HEK293 (cell line): Measurements from ENCODE around the gene RND2.
A peak's percentile ranks its signal among the peaks of the same experiment; 100 is the strongest.

ENCODE experiments used
- HOXD13 ChIP-seq: sonication (generic); formaldehyde crosslinking; IDR thresholded peaks from 2 replicates; pipeline ENCODE4 v1.8.0; 2022; ENCODE audit warnings: missing genetic modification reagents, borderline replicate concordance
- KLF10 ChIP-seq: fragments of 450-650 bp; IDR thresholded peaks from 2 replicates; pipeline ENCODE4 v1.5.1; 2018; ENCODE audit warnings: missing biosample characterization, mild to moderate bottlenecking, missing genetic modification characterization
- KLF7 ChIP-seq: fragments of 450-650 bp; formaldehyde crosslinking; IDR thresholded peaks from 2 replicates; pipeline ENCODE4 v1.5.1; 2016; ENCODE audit warnings: missing biosample characterization, missing genetic modification characterization, borderline replicate concordance
- MEIS1 ChIP-seq: sonication (generic); formaldehyde crosslinking; IDR thresholded peaks from 2 replicates; pipeline ENCODE4 v1.8.1; 2022; ENCODE audit warnings: missing genetic modification reagents, mild to moderate bottlenecking, borderline replicate concordance
- OSR2 ChIP-seq: fragments of 450-650 bp; formaldehyde crosslinking; IDR thresholded peaks from 2 replicates; pipeline ENCODE4 v1.5.1; 2016; ENCODE audit warnings: missing biosample characterization, missing genetic modification characterization
- PRDM1 ChIP-seq: fragments of 450-650 bp; formaldehyde crosslinking; IDR thresholded peaks from 2 replicates; pipeline ENCODE4; 2016; ENCODE audit warnings: missing biosample characterization, missing genetic modification characterization
- REPIN1 ChIP-seq: fragments of 450-650 bp; formaldehyde crosslinking; IDR thresholded peaks from 2 replicates; pipeline ENCODE4 v1.5.1; 2017; ENCODE audit warnings: missing biosample characterization, missing genetic modification characterization, low read depth
- SP2 ChIP-seq: fragments of 450-650 bp; formaldehyde crosslinking; IDR thresholded peaks from 2 replicates; pipeline ENCODE4 v1.5.1; 2016; ENCODE audit warnings: missing biosample characterization, missing genetic modification characterization
- SP7 ChIP-seq: fragments of 450-650 bp; formaldehyde crosslinking; IDR thresholded peaks from 2 replicates; pipeline ENCODE4 v1.5.1; 2016; ENCODE audit warnings: missing biosample characterization, missing genetic modification characterization
- TCF7L2 ChIP-seq: IDR thresholded peaks from 2 replicates; pipeline ENCODE4 v1.6.1; 2011; ENCODE audit warnings: low read depth, mild to moderate bottlenecking, inconsistent platforms, low read length, moderate library complexity, borderline replicate concordance
- YY1 ChIP-seq: fragments of 450-650 bp; formaldehyde crosslinking; IDR thresholded peaks from 2 replicates; pipeline ENCODE4 v1.5.1; 2018; ENCODE audit warnings: missing biosample characterization, missing genetic modification characterization
- ZBTB11 ChIP-seq: fragments of 450-650 bp; formaldehyde crosslinking; conservative IDR thresholded peaks from 2 replicates; pipeline ENCODE4 v1.5.1; 2016; ENCODE audit warnings: low read depth, missing biosample characterization, missing genetic modification characterization
- ZBTB26 ChIP-seq: fragments of 450-650 bp; formaldehyde crosslinking; optimal IDR thresholded peaks from 2 replicates; pipeline ENCODE3; 2016; ENCODE audit warnings: missing biosample characterization, mild to moderate bottlenecking, missing genetic modification characterization
- ZNF121 ChIP-seq: fragments of 450-650 bp; formaldehyde crosslinking; IDR thresholded peaks from 2 replicates; pipeline ENCODE4 v1.5.1; 2016; ENCODE audit warnings: missing biosample characterization, missing genetic modification characterization
- ZNF169 ChIP-seq: fragments of 450-650 bp; formaldehyde crosslinking; IDR thresholded peaks from 2 replicates; pipeline ENCODE4 v1.5.1; 2016; ENCODE audit warnings: missing biosample characterization, missing genetic modification characterization
- ZNF175 ChIP-seq: fragments of 450-650 bp; formaldehyde crosslinking; IDR thresholded peaks from 2 replicates; pipeline ENCODE4 v1.5.1; 2016; ENCODE audit warnings: missing biosample characterization, missing genetic modification characterization
- ZNF184 ChIP-seq: fragments of 450-650 bp; IDR thresholded peaks from 2 replicates; pipeline ENCODE4 v1.5.1; 2018; ENCODE audit warnings: missing biosample characterization, mild to moderate bottlenecking, missing genetic modification characterization
- ZNF214 ChIP-seq: fragments of 450-650 bp; formaldehyde crosslinking; IDR thresholded peaks from 2 replicates; pipeline ENCODE4 v1.5.1; 2017; ENCODE audit warnings: missing biosample characterization, mild to moderate bottlenecking, missing genetic modification characterization, borderline replicate concordance
- ZNF24 ChIP-seq: fragments of 450-650 bp; formaldehyde crosslinking; IDR thresholded peaks from 2 replicates; pipeline ENCODE4 v1.5.1; 2016; ENCODE audit warnings: missing biosample characterization, missing genetic modification characterization
- ZNF362 ChIP-seq: fragments of 450-650 bp; formaldehyde crosslinking; IDR thresholded peaks from 2 replicates; pipeline ENCODE4 v1.5.1; 2016; ENCODE audit warnings: missing biosample characterization, missing genetic modification characterization
- ZNF404 ChIP-seq: fragments of 450-650 bp; formaldehyde crosslinking; IDR thresholded peaks from 2 replicates; pipeline ENCODE4 v1.5.1; 2017; ENCODE audit warnings: missing biosample characterization, missing genetic modification characterization
- ZNF449 ChIP-seq: fragments of 450-650 bp; formaldehyde crosslinking; IDR thresholded peaks from 2 replicates; pipeline ENCODE4 v1.5.1; 2017; ENCODE audit warnings: missing biosample characterization, mild to moderate bottlenecking, missing genetic modification characterization, moderate library complexity
- ZNF473 ChIP-seq: fragments of 450-650 bp; formaldehyde crosslinking; IDR thresholded peaks from 2 replicates; pipeline ENCODE4 v1.5.1; 2017; ENCODE audit warnings: missing biosample characterization, missing genetic modification characterization
- ZNF501 ChIP-seq: fragments of 450-650 bp; formaldehyde crosslinking; IDR thresholded peaks from 2 replicates; pipeline ENCODE4 v1.5.1; 2016; ENCODE audit warnings: missing biosample characterization, missing genetic modification characterization
- ZNF548 ChIP-seq: fragments of 450-650 bp; formaldehyde crosslinking; IDR thresholded peaks from 2 replicates; pipeline ENCODE4 v1.5.1; 2016; ENCODE audit warnings: missing biosample characterization, missing genetic modification characterization
- ZNF626 ChIP-seq: fragments of 450-650 bp; sonication (Bioruptor Pico); formaldehyde crosslinking; IDR thresholded peaks from 2 replicates; pipeline ENCODE4 v1.5.1; 2018; ENCODE audit warnings: missing biosample characterization, missing genetic modification characterization, inconsistent platforms
- ZNF660 ChIP-seq: fragments of 450-650 bp; IDR thresholded peaks from 2 replicates; pipeline ENCODE4 v1.5.1; 2018; ENCODE audit warnings: missing biosample characterization, mild to moderate bottlenecking, missing genetic modification characterization
- ZNF785 ChIP-seq: fragments of 450-650 bp; formaldehyde crosslinking; IDR thresholded peaks from 2 replicates; pipeline ENCODE4 v1.5.1; 2016; ENCODE audit warnings: missing biosample characterization, missing genetic modification characterization
- TF ChIP-seq, protein P1 (sequence below): fragments of 450-650 bp; formaldehyde crosslinking; IDR thresholded peaks from 2 replicates; pipeline ENCODE4 v1.5.1; 2016; ENCODE audit warnings: missing biosample characterization, missing genetic modification characterization

The RND2 gene

DNA sequence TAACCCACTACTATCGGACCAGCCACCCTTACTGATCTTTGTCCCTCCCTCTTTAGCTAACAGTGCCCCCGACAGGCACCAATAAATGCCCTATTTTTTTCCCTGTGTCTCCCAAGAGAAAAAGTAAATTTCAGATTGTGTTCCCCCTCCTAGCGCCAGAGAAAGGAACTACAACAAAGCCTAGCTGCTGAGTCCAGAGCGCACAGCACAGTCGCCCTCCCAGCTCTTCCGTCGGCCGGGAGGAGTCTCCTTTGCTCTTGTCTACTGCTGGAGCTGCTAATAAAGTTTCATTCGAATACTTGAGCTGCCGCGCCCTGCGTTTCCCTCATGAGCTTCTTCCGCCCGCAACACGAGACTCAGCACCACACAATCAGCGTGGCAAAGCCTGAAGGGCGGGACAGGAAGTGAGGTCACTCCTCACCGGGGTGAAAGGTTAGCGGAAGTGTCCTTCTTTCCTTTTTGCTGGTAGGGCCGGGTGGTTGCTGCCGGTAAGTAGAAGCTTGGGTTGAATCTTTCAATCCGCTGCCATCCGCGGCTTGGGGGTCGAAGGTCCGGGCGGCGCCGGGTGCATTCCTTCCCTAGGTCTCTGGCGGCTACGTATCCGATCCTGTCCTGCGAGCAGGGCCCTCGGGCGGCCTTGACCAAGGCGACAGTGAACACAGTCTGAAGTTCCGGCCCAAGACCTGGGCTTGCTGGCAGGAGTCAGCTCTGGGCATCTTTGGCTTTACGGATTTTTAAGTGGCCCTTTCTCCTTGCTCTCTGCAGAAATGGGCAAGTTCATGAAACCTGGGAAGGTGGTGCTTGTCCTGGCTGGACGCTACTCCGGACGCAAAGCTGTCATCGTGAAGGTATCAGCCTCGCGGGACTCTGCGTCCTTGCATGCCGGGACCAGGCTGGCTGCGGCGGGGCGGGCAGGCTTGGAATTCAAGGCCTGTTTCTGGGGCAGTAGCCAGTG, 26.8 kb upstream of the RND2 start, which contains the start of gene RPL27 (continued):
- TF ChIP-seq ZBTB26 (tag by site-specific recombination), result peak; percentile 66
- no peak for TF ChIP-seq ZNF626 (tag by site-specific recombination)
- TF ChIP-seq ZNF501 (tag by site-specific recombination), result peak; percentile 97
- peak; percentile 97 for TF ChIP-seq ZBTB11 (tag by site-specific recombination)
- TF ChIP-seq OSR2 (tag by site-specific recombination), result peak; percentile 59
- no peak for TF ChIP-seq ZNF785
- TF ChIP-seq MEIS1 (CRISPR knock-in tag), result no peak
- peak; percentile 93; the same call in 1 of the 2 replicates for TF ChIP-seq REPIN1 (tag by site-specific recombination)
- TF ChIP-seq SP7 (tag by site-specific recombination), result peak; percentile 98
- peak; percentile 98 for TF ChIP-seq ZNF24 (tag by site-specific recombination)
- TF ChIP-seq ZNF449 (tag by site-specific recombination), result peak; percentile 86
- peak; percentile 100 for TF ChIP-seq KLF7 (tag by site-specific recombination)
- TF ChIP-seq, protein P1, sequence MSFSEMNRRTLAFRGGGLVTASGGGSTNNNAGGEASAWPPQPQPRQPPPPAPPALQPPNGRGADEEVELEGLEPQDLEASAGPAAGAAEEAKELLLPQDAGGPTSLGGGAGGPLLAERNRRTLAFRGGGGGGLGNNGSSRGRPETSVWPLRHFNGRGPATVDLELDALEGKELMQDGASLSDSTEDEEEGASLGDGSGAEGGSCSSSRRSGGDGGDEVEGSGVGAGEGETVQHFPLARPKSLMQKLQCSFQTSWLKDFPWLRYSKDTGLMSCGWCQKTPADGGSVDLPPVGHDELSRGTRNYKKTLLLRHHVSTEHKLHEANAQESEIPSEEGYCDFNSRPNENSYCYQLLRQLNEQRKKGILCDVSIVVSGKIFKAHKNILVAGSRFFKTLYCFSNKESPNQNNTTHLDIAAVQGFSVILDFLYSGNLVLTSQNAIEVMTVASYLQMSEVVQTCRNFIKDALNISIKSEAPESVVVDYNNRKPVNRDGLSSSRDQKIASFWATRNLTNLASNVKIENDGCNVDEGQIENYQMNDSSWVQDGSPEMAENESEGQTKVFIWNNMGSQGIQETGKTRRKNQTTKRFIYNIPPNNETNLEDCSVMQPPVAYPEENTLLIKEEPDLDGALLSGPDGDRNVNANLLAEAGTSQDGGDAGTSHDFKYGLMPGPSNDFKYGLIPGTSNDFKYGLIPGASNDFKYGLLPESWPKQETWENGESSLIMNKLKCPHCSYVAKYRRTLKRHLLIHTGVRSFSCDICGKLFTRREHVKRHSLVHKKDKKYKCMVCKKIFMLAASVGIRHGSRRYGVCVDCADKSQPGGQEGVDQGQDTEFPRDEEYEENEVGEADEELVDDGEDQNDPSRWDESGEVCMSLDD, result no peak
- peak; percentile 95 for TF ChIP-seq KLF10 (tag by site-specific recombination)
- TF ChIP-seq ZNF184, result peak; percentile 80
- TF ChIP-seq TCF7L2, result no peak; the same call in 1 of the 2 replicates
- TF ChIP-seq ZNF169 (tag by site-specific recombination), result no peak
- peak; percentile 88 for TF ChIP-seq YY1
- no peak for TF ChIP-seq ZNF548
- TF ChIP-seq ZNF121, result peak; percentile 67; the same call in 1 of the 2 replicates
- no peak for TF ChIP-seq ZNF473
- peak; percentile 97 for TF ChIP-seq ZNF362 (tag by site-specific recombination)
- peak; percentile 52; the same call in 1 of the 2 replicates for TF ChIP-seq PRDM1
- no peak for TF ChIP-seq HOXD13 (CRISPR knock-in tag)
- TF ChIP-seq ZNF214, result no peak
- TF ChIP-seq ZNF660 (tag by site-specific recombination), result peak; percentile 99
- peak; percentile 94 for TF ChIP-seq SP2
- no peak for TF ChIP-seq ZNF404 (tag by site-specific recombination)
- TF ChIP-seq ZNF175 (tag by site-specific recombination), result no peak
